Stimulated activated CD8-positive, alpha-beta memory T cell treated with anti-CD3 and anti-CD28 coated beads, Interleukin-15, amount 100 ng/mL, for 4 hours (primary cell): ENCODE results near the gene TNK2.
A peak's percentile ranks its signal among the peaks of the same experiment; 100 is the strongest.

Experiments
- DNase-seq, 2 donors: peaks; one replicate each; pipeline ENCODE4 v3.0.0-alpha.2; 2020; ENCODE audit warnings: low read depth in 2 of 2

Gene TNK2

DNA sequence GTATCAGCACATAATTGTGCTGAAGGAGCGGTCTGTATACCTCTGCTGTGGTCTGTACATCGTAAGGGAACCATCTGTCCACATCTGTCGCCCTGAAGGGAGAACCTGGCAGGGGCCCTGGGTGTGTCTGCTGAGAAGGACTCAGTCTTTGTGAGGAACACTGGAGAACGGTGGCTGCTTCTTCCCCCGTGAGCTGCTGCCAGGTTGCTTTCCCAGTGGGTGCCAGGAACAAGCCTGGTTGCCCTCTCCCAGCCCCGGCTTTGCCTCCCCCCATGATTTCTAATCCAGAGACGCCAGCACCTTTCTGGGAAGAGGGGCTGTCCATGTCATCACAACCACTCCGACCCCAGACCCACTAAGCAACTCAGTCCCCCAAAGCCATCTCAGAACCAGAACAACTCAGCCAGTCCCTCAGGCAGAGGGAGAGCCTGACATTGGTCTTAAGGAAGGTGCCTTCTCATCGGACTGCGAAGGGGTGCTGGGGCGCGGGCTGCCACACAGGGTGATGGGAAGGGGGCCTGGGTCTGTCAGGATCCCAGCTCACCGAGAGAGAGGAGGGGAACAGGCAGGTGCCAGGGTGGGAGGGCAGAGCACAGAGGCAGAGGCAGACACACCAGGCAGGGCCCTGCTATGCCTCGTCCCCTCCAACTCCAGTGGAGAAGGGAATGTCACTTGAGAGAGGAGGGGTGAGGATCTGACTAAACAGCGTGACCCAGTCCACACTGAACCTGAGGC is 8.5 kb downstream of the TNK2 start:
- DNase-seq = no peak

- DNase-seq = no peak
Measured at GRCh38 chr3:195897853-195898415, 10.4 kb downstream of the TNK2 start.

- no peak for DNase-seq
Measured at GRCh38 chr3:195897081-195897852, 11.1 kb downstream of the TNK2 start.

DNA sequence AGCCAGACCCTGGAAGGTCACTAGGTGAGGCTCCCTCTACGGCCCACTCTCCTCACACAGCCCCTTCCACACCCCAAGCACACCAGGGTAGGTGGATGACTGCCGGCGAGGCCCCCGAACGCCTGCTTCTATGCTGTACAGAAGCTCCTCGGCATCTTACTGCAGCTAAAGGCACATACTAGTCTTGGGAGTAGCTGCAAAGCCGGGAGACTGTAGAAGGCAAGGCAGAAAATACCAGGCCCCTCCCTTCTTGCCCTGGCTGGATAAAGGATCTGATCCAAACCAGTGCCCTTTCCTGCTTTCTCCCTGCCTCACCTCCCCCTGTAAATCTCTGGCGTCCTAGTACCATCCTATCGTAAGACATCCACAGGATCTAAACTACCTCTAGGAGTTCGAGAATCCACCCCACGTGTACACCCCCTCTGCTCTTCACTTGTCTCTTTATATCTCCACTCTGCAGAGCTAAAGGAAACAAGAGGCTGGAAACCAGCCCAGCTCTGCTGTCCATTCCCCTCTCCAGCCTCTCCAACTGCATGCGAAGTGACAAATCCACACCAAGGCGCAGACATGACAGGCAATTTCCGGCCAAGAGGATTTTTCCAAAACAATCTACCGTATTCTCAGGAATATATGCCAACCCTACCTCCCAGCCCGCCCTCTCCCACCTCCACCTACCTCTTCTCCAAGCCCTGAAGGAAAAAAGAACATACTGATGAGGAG is 11.8 kb downstream of the TNK2 start:
- DNase-seq = no peak

- DNase-seq = peak in 1 of 2 donors; percentile 50
Measured at GRCh38 chr3:195895861-195896360, 12.4 kb downstream of the TNK2 start.

DNA sequence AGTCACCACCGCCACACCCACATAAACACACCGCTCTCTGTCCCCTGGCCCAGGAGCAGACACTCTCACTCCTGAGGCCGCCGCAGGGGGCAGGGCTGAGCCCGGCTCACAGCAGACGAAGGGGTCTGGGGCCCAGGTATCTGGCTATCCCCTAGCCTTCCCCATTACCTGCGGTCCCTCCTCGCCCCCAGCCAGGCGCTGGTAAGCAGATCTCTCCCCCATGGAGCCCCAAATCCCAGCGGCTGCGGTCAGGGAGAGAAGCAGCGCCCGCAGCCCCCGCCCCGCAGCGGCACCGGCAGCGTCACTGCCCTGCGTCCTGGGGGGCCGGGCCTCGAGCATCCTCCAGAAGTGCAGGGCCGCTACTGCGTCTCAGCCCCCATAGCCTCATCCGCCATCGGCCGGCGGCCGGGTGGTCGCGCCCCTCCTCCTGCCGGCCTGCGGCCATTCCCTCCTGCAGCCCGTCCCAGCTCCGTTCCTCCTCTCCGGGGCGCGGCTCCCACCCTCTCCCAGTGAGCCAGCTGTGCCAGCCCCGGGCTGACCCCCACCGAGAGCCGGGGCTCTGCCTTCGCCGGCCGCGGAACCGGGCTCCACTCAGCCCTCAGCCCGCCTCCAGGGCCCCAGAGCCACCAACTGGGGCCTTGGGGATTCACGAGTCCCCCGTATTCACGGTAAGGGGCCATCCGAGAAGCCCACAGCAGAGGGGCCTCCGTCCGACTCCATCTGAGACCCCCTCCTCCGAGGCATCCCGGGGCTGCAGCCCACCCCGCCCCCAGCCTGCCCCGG is 13.1 kb downstream of the TNK2 start:
- peak in 1 of 2 donors; percentile 19 for DNase-seq

DNA sequence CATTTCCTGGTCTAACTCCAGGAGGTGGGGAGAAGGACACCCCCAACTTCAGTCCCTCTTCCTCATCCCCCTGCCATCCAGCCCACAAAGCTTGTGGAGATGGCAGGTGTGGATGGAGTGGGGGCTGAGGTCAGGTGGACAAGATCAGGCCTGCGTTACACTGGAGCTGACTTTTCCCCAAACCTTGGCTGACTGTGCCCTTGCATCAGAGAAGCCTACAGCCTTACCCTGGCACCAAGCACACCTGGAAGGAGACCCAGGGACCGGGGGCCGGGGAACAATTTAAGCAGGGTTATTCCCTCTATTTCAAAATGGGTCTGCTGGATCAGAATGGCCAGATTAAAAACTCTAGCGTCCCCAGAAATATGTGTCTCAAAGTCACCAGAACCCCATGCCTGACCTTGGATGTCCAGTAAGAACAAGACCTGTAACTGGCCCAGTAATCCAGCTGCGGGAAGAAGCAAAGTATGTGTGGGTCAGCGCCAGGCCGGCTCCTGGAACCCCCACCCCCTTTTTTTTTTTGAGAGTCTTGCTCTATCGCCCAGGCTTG is 14.4 kb downstream of the TNK2 start:
- DNase-seq = no peak

- DNase-seq = no peak
Measured at GRCh38 chr3:195893516-195893915, 14.8 kb downstream of the TNK2 start.

DNA sequence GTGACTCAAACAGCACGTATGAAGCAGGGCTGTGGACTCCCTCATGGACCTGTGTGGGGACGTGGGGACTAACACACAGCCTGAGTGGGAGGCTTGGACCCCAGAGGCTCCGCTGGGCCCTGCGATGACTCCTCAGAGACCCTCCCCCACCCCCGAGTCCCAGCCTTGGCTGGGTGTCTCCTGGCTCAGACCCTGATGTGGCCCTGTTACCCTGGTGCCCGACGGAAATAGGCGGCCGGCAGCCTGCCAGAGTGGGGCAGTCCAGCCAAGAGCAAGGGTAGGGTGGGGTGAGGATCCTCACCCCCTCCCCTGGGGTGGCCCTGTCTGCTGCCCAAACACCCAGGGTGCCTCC is 15.3 kb downstream of the TNK2 start:
- DNase-seq = no peak

GRCh38 chr3:195892105-195893043 is 16.0 kb downstream of the TNK2 start:
- no peak for DNase-seq

- no peak for DNase-seq
Measured at GRCh38 chr3:195891431-195892104, 16.8 kb downstream of the TNK2 start.

DNA sequence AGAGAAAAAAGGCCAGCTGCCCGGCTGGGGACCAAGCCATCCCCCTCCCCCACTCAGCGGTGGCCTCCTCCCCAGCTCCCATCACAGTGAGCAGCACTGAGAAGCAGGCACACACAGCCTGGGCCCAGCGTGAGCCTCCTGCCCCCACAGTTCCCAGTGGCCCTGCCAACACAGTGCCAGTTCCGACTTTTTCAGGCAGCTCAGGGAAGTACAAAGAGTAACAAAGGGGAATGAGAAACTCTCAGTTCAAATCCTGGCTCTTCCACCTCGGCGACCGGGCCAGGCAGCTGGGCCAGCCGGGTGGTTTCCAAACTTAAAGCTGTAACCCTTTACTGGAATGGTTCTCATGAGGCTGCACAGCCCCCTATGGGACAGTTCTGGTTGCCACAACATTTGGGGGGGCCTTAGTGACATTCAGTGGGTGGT is 18.5 kb downstream of the TNK2 start:
- no peak for DNase-seq

- DNase-seq = no peak
Measured at GRCh38 chr3:195888981-195889869, 19.1 kb downstream of the TNK2 start.

- no peak for DNase-seq
Measured at GRCh38 chr3:195888311-195888761, 20.0 kb downstream of the TNK2 start.

GRCh38 chr3:195887670-195888069 is 20.7 kb downstream of the TNK2 start:
- no peak for DNase-seq

DNA sequence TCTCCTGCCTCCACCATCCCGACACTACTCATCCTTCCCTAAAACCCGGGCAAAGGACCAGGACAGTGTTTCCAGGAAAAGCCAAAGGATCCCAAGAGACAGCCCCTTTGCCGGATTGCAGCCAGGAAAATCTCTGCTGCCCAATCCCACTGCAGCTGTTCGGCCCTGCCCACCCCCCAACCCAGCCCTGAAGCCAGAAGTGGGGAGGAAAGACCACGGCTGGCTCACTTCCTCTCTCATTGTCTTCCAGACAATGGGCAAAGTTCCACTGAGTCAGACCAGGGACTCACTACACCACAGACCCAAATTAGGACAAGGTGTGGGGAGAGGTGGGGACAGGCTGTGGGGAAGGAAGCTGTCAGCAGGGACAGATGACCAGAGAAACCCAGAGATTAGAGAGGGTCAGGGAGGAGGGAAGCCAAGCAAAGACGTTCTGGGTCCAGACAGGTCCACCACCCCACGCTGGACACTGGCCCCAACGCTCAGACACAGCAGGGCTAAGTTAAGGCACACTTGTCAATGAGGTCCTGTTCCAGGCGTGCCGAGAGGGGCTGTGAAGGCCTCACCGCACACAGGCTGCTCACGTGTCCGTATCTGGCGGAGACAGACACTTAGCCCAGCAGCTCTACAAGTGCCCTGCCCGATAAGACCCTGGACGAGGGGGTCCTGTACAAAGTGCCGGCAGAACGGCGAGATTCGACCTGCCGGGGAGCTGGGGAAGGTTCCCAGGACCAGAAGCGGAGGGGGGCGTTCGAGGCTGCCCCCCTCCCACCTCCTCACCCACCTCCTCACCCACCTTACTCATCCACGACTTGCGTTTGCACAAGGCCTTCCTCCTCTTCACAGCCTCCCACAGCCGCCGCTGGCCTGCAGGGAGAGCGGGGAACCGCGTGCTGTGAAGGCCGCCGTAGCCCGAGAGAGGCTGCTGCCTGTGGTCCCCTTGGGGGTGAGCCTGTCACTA is 21.9 kb downstream of the TNK2 start:
- no peak for DNase-seq
